Activated B cell treated with CpG ODN at 0.5 μM for 24 hours (primary cell): ENCODE measurements around the gene NOM1. TPM values are rescaled to one million over a fixed set of nuclear protein-coding genes. Genes with fewer than 3 reads are reported as not detected.

ENCODE experiments used
- ATAC-seq: fragments of 200-7000 bp; cut with Tn5 transposase; one replicate; pipeline ENCODE4 v1.10.0; 2021; ENCODE audit warnings: low read depth, mild to moderate bottlenecking, moderate library complexity
- CTCF ChIA-PET: fragments of 350-600 bp; sonication (Branson Sonifier 250); formaldehyde crosslinking; loops from one replicate; lab custom pipeline; 2021; ENCODE audit warnings: antibody characterized with exemption; lab: Charles Lee
- POLR2A ChIA-PET: fragments of 350-600 bp; sonication (Branson Sonifier 250); formaldehyde crosslinking; loops from one replicate; lab custom pipeline; 2021; ENCODE audit warnings: antibody characterized with exemption; lab: Charles Lee
- DNase-seq: peaks from one replicate; pipeline ENCODE4 v3.0.0; 2022
- H3K27ac Mint-ChIP-seq: one replicate; pipeline ENCODE4 v1.8.0; 2020; ENCODE audit warnings: mixed read lengths
- H3K27me3 Mint-ChIP-seq: one replicate; pipeline ENCODE4 v1.8.0; 2021; ENCODE audit warnings: mixed read lengths
- H3K36me3 Mint-ChIP-seq: one replicate; pipeline ENCODE4 v1.8.0; 2021; ENCODE audit warnings: low read depth, mixed read lengths
- H3K4me1 Mint-ChIP-seq: one replicate; pipeline ENCODE4 v1.8.0; 2021; ENCODE audit warnings: mixed read lengths
- H3K4me3 Mint-ChIP-seq: one replicate; pipeline ENCODE4 v1.8.0; 2020; ENCODE audit warnings: mild to moderate bottlenecking, mixed read lengths
- H3K9me3 Mint-ChIP-seq: one replicate; pipeline ENCODE4 v1.8.0; 2020; ENCODE audit warnings: mixed read lengths
- CTCF ChIP-seq: fragments of 200-600 bp; IDR thresholded peaks from one replicate; pipeline ENCODE4 v1.8.0; 2022; ENCODE audit warnings: antibody characterized with exemption, mild to moderate bottlenecking
- intact Hi-C: fragments of 100-400 bp; cut with micrococcal nuclease; formaldehyde crosslinking; loops from one replicate; pipeline ENCODE4 v1.15.1; 2024
- total RNA-seq: library from RNA; stranded (reverse); gene quantifications from 2 replicates; pipeline ENCODE4 v1.2.3, GENCODE V29; 2022

NOM1 gene
- total RNA-seq, 1 donor from 2014 or later = 39.1 TPM

DNA sequence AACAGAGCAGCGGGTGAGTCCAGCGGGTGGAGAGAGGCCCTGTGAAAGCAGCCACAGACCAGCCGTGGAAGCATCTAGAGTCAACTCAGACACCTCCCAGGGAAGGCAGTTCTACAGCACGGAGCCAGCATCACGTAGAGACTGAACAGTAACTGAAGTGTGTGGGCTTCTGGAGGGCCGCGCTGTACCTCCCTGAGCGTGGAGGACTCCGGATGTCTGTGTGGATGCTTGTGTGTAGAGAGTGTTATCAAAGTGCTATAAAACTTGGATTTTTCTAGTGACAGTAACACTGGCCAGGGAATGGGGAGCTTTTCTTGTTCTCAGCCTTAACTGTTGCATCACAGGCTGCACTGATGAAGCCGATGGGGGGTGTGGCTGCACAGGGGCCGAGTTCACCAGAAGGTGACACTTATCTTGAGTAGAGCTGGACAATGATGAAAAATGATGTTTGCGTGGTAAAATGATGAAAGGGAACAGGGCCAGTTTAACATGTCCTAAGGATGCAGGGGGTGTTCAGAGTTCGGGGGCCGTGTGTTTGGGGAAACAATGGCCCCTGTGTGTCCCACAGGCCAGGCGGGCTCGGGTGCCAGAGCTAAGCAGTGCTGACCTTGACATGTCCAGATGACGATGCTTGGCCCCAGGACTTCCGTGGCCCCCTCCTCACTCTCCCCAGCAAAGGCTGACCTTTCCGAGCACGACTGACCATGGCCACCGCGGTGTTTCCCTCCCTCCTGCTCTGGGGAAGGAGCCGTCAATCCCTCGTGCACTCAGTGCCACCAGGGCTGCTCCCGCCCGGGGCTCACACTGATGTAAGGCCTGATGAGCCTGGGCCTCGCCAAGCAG is 39.1 kb downstream of the NOM1 start:
- Mint-ChIP-seq H3K27ac (no peak overlapping the region), H3K27me3 (peaks cover 9% of the 10 kb centered on the region), H3K36me3 (no peaks in the 10 kb centered on the region), H3K4me3 (no peak overlapping the region), H3K4me1 (no peaks in the 10 kb centered on the region), H3K9me3 (no peaks in the 10 kb centered on the region)
- intact Hi-C loops = no loop called here
- DNase-seq (no peak), ATAC-seq (no peak)
- ChIA-PET POLR2A (no interaction called here), CTCF (no interaction called here)
- TF ChIP-seq CTCF = no peak

- no peak overlapping the region for H3K4me3 Mint-ChIP-seq
- ATAC-seq (no peak), DNase-seq (no peak)
- no peak for TF ChIP-seq CTCF
- no peak overlapping the region for H3K27ac Mint-ChIP-seq
- no peaks in the 10 kb centered on the region for H3K9me3 Mint-ChIP-seq
- H3K4me1 Mint-ChIP-seq = no peaks in the 10 kb centered on the region
- intact Hi-C loops = no loop called here
- peaks cover 16% of the 10 kb centered on the region for H3K27me3 Mint-ChIP-seq
- POLR2A ChIA-PET = no interaction called here
- CTCF ChIA-PET = no interaction called here
- H3K36me3 Mint-ChIP-seq = no peaks in the 10 kb centered on the region
Measured at GRCh38 chr7:156989766-156990535, 40.4 kb downstream of the NOM1 start.

DNA sequence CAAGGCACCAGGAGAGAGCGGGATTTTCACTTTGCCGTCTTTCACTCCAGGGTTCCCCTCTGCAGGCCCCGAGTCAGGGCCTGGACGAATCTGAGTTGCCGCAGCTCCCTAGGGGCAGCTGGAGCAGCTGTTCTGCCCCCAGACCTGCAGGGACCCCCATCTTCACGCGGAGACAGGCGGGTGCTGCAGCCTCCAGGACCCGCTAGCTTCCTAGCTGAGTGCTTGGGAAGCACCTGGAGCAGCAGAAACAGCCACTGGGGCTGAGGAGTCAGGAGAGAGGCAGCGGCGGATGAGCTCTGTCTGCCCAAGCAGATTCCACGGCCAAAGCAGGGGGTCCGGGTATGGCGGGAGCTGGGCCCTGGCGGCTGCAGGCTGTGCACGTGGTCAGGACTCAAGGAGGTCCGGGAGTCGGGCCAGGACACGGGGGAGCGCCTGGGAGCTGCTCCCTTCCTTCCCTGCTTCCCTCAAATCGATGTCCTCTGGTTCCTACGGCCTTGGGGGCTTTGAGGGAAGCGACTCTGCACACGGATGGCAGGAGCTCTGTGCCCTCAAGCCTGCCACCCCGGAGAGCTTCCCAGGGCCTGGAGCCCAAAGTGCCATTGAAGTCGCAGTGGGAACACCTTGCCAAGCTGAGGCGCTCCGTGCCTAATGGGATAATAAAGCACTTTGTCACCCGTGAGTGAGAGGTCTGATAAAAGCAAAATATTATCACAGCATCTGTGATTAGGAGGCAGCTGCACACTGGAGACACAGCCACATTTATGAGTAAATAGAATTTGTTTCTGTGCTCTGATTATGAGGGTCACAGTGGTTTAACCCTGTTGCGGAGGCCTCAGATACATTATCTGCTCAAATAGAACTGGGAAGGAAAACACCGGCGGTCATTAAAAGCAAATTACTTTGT is 43.8 kb downstream of the NOM1 start:
- Mint-ChIP-seq H3K36me3 (no peaks in the 10 kb centered on the region), H3K27me3 (peaks cover 36% of the 10 kb centered on the region), H3K27ac (no peak overlapping the region), H3K4me1 (no peaks in the 10 kb centered on the region), H3K9me3 (no peaks in the 10 kb centered on the region), H3K4me3 (no peak overlapping the region)
- ATAC-seq (no peak), DNase-seq (no peak)
- POLR2A ChIA-PET = no interaction called here
- CTCF ChIA-PET = no interaction called here
- TF ChIP-seq CTCF = no peak
- intact Hi-C loops = no loop called here

DNA sequence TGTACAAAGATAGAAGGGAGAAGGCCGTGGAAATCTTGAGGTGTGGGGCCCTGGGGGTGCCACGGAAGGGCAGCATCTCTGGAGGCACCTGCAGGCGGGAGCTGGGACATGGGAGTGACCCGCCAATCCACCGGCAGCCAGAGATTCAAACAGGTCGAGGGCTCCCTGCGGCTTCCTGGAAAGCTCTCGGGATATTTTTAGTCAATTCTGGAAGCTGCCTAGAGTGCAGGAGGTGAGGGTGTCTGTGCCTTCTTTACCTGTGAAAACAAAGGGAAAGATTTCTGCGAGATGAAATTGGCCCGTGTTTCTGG is 44.4 kb downstream of the NOM1 start:
- H3K4me1 Mint-ChIP-seq = no peaks in the 10 kb centered on the region
- no peaks in the 10 kb centered on the region for H3K36me3 Mint-ChIP-seq
- TF ChIP-seq CTCF = no peak
- ChIA-PET POLR2A (no interaction called here), CTCF (no interaction called here)
- no peaks in the 10 kb centered on the region for H3K9me3 Mint-ChIP-seq
- peaks cover 41% of the 10 kb centered on the region for H3K27me3 Mint-ChIP-seq
- no peak overlapping the region for H3K4me3 Mint-ChIP-seq
- ATAC-seq = no peak
- no peak for DNase-seq
- H3K27ac Mint-ChIP-seq = no peak overlapping the region
- intact Hi-C loops = no loop called here
